Measurements from ENCODE around the gene CCDC186.

DNA sequence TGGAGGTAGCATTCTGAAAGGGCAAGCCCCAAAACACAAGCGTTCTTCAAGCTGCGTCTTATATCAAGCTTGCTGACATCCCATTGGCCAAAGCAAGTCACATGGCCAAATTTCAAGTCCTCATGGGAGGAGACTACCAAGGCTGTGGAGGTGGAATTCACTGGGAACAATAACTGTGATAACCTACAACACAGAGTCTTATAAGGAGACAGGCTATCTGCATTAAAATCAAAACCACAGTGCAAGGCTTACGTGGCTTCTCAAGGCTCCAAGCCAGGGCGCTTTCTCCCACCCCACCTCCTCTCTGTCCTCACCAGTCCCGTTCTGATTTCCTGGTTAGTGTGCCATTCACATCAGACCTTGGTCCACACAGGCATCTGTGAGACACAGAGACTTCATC, 91.0 kb downstream of the CCDC186 start:
- TF ChIP-seq, protein P1, sequence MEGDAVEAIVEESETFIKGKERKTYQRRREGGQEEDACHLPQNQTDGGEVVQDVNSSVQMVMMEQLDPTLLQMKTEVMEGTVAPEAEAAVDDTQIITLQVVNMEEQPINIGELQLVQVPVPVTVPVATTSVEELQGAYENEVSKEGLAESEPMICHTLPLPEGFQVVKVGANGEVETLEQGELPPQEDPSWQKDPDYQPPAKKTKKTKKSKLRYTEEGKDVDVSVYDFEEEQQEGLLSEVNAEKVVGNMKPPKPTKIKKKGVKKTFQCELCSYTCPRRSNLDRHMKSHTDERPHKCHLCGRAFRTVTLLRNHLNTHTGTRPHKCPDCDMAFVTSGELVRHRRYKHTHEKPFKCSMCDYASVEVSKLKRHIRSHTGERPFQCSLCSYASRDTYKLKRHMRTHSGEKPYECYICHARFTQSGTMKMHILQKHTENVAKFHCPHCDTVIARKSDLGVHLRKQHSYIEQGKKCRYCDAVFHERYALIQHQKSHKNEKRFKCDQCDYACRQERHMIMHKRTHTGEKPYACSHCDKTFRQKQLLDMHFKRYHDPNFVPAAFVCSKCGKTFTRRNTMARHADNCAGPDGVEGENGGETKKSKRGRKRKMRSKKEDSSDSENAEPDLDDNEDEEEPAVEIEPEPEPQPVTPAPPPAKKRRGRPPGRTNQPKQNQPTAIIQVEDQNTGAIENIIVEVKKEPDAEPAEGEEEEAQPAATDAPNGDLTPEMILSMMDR (IDR thresholded peaks at IDR 0.05; ENCODE audit: low read length), result no peak
- TF ChIP-seq EZH2phosphoT487 (IDR thresholded peaks at IDR 0.05; ENCODE audit: low read length) (no peak), EZH2 (optimal IDR thresholded peaks at IDR 0.05; ENCODE audit: low read depth, low read length) (no peak)

All from MM.1S (cell line).